GM20000 (cell line): ENCODE data around the gene PPP1R16B.
"Not testable (repeated sequence)": the region's sequence is repeated elsewhere in the genome, so short reads cannot be mapped to it uniquely, and the experiment has no call there.

Experiments
- DNase-seq: peaks from one replicate; pipeline ENCODE4 v3.0.0; 2012; ENCODE audit warnings: low spot score
- CTCF ChIP-seq: IDR thresholded peaks from 2 replicates; pipeline ENCODE4 v1.5.1; 2012; ENCODE audit warnings: mild to moderate bottlenecking, control low read depth; ENCODE audit errors: extremely low read depth, missing control alignments

PPP1R16B gene

GRCh38 chr20:38812709-38813573, 7.4 kb downstream of the PPP1R16B start:
- DNase-seq: no peak
- no peak for TF ChIP-seq CTCF

GRCh38 chr20:38813574-38813962, 8.1 kb downstream of the PPP1R16B start:
- not testable (repeated sequence) for DNase-seq

GRCh38 chr20:38815446-38815845, 9.9 kb downstream of the PPP1R16B start:
- no peak for DNase-seq
- no peak for TF ChIP-seq CTCF

- no peak for DNase-seq
- no peak for TF ChIP-seq CTCF
Observed at GRCh38 chr20:38818113-38819065, 12.9 kb downstream of the PPP1R16B start.

GRCh38 chr20:38825571-38825900, 20.0 kb downstream of the PPP1R16B start:
- no peak for TF ChIP-seq CTCF
- no peak for DNase-seq

GRCh38 chr20:38825901-38826625, 20.6 kb downstream of the PPP1R16B start:
- TF ChIP-seq CTCF: no peak
- DNase-seq: no peak

GRCh38 chr20:38827770-38828281, 22.3 kb downstream of the PPP1R16B start:
- no peak for DNase-seq
- TF ChIP-seq CTCF: no peak
